ENCODE data around the gene HDDC2.
"Not testable (repeated sequence)": the region's sequence is repeated elsewhere in the genome, so short reads cannot be mapped to it uniquely, and the experiment has no call there.

Gene HDDC2

GRCh38 chr6:125306756-125307149, 5.0 kb upstream of the HDDC2 start:
- no peak for DNase-seq (ENCODE audit: low read depth)

GRCh38 chr6:125304970-125305660, 3.3 kb upstream of the HDDC2 start:
- no peak for DNase-seq (ENCODE audit: low read depth)

GRCh38 chr6:125303512-125303854, 1.7 kb upstream of the HDDC2 start:
- no peak for DNase-seq (ENCODE audit: low read depth)

GRCh38 chr6:125302840-125303511, 1.2 kb upstream of the HDDC2 start:
- DNase-seq (ENCODE audit: low read depth) = no peak

GRCh38 chr6:125300992-125301434, 754 bp downstream of the HDDC2 start:
- no peak for DNase-seq (ENCODE audit: low read depth)

GRCh38 chr6:125299257-125299656, 2.5 kb downstream of the HDDC2 start:
- DNase-seq (ENCODE audit: low read depth) = no peak

GRCh38 chr6:125296471-125296870, 5.3 kb downstream of the HDDC2 start:
- DNase-seq (ENCODE audit: low read depth) = no peak

- DNase-seq (ENCODE audit: low read depth) = no peak
Measured at GRCh38 chr6:125294925-125295324, 6.8 kb downstream of the HDDC2 start.

GRCh38 chr6:125294036-125294435, 7.7 kb downstream of the HDDC2 start:
- DNase-seq (ENCODE audit: low read depth) = no peak

GRCh38 chr6:125293587-125293986, 8.2 kb downstream of the HDDC2 start:
- no peak for DNase-seq (ENCODE audit: low read depth)

- DNase-seq (ENCODE audit: low read depth) = no peak
Measured at GRCh38 chr6:125287718-125288117, 14.0 kb downstream of the HDDC2 start.

- DNase-seq (ENCODE audit: low read depth) = no peak
Measured at GRCh38 chr6:125285936-125286335, 15.8 kb downstream of the HDDC2 start.

GRCh38 chr6:125285353-125285752, 16.4 kb downstream of the HDDC2 start:
- DNase-seq (ENCODE audit: low read depth) = no peak

GRCh38 chr6:125282470-125282869, 19.3 kb downstream of the HDDC2 start:
- DNase-seq (ENCODE audit: low read depth) = not testable (repeated sequence)

- DNase-seq (ENCODE audit: low read depth) = not testable (repeated sequence)
Measured at GRCh38 chr6:125280370-125281035, 21.3 kb downstream of the HDDC2 start.

GRCh38 chr6:125279961-125280360, 21.8 kb downstream of the HDDC2 start:
- no peak for DNase-seq (ENCODE audit: low read depth)

GRCh38 chr6:125277838-125278237, 23.9 kb downstream of the HDDC2 start:
- no peak for DNase-seq (ENCODE audit: low read depth)

- no peak for DNase-seq (ENCODE audit: low read depth)
Measured at GRCh38 chr6:125275779-125276178, 26.0 kb downstream of the HDDC2 start.

GRCh38 chr6:125274935-125275334, 26.8 kb downstream of the HDDC2 start:
- DNase-seq (ENCODE audit: low read depth) = no peak

GRCh38 chr6:125273965-125274364, 27.8 kb downstream of the HDDC2 start:
- DNase-seq (ENCODE audit: low read depth) = peak; percentile 66

- no peak for DNase-seq (ENCODE audit: low read depth)
Measured at GRCh38 chr6:125273251-125273650, 28.5 kb downstream of the HDDC2 start.

GRCh38 chr6:125271486-125272159, 30.1 kb downstream of the HDDC2 start:
- DNase-seq (ENCODE audit: low read depth) = no peak

GRCh38 chr6:125270380-125270779, 31.4 kb downstream of the HDDC2 start:
- DNase-seq (ENCODE audit: low read depth) = no peak
